H9 (cell line): ENCODE measurements around the gene PDE2A. TPM values are rescaled to one million over a fixed set of nuclear protein-coding genes. Genes with fewer than 3 reads are reported as not detected.

Experiments
- DNase-seq: peaks from one replicate; pipeline ENCODE4 v3.0.0-alpha.2; 2017
- H2AFZ ChIP-seq: one replicate; pipeline ENCODE4 v1.6.1; 2013; ENCODE audit warnings: mild to moderate bottlenecking, low read length, control low read depth, moderate library complexity
- H2AK5ac ChIP-seq: 2 replicates; pipeline ENCODE4 v1.6.1; 2013; ENCODE audit warnings: low read length, control low read depth, mixed read lengths; ENCODE audit not compliant: insufficient read length
- H2BK120ac ChIP-seq: one replicate; pipeline ENCODE4 v1.6.1; 2013; ENCODE audit warnings: low read depth, mild to moderate bottlenecking, low read length, control low read depth, inconsistent platforms; ENCODE audit not compliant: poor library complexity, severe bottlenecking
- H2BK12ac ChIP-seq: 2 replicates; pipeline ENCODE4 v1.6.1; 2013; ENCODE audit warnings: low read length, control low read depth, mixed read lengths, low read depth; ENCODE audit not compliant: insufficient read length
- H2BK15ac ChIP-seq: 2 replicates; pipeline ENCODE4 v1.6.1; 2013; ENCODE audit warnings: low read depth, low read length, control low read depth
- H2BK20ac ChIP-seq: one replicate; pipeline ENCODE4 v1.6.1; 2013; ENCODE audit warnings: low read depth, mild to moderate bottlenecking, low read length, control low read depth, inconsistent platforms; ENCODE audit not compliant: poor library complexity, severe bottlenecking
- H2BK5ac ChIP-seq: 2 replicates; pipeline ENCODE4 v1.6.1; 2013; ENCODE audit warnings: low read length, control low read depth, mixed read lengths; ENCODE audit not compliant: insufficient read length
- H3K14ac ChIP-seq: 2 replicates; pipeline ENCODE4 v1.6.1; 2013; ENCODE audit warnings: low read length, control low read depth; ENCODE audit not compliant: insufficient read depth
- H3K18ac ChIP-seq: 2 replicates; pipeline ENCODE4 v1.6.1; 2013; ENCODE audit warnings: low read depth, mild to moderate bottlenecking, mixed read lengths, low read length, control low read depth; ENCODE audit not compliant: insufficient read length
- H3K23ac ChIP-seq: 2 replicates; pipeline ENCODE4 v1.6.1; 2013; ENCODE audit warnings: low read length, control low read depth, mixed read lengths, low read depth; ENCODE audit not compliant: insufficient read length
- H3K23me2 ChIP-seq: 2 replicates; pipeline ENCODE4 v1.6.1; 2013; ENCODE audit warnings: low read depth, mild to moderate bottlenecking, mixed read lengths, low read length, control low read depth; ENCODE audit not compliant: insufficient read length, poor library complexity, severe bottlenecking
- H3K27ac ChIP-seq: 2 replicates; pipeline ENCODE4 v1.5.1; 2013; ENCODE audit warnings: low read length, control low read depth, mixed read lengths, low read depth; ENCODE audit not compliant: insufficient read length
- H3K27me3 ChIP-seq: 2 replicates; pipeline ENCODE4 v1.6.1; 2013; ENCODE audit warnings: low read length, control low read depth, inconsistent platforms; ENCODE audit not compliant: insufficient read depth
- H3K4ac ChIP-seq: 2 replicates; pipeline ENCODE4 v1.6.1; 2013; ENCODE audit warnings: low read depth, mild to moderate bottlenecking, control low read depth, inconsistent platforms, low read length, moderate library complexity
- H3K4me1 ChIP-seq: 2 replicates; pipeline ENCODE4 v1.6.1; 2013; ENCODE audit warnings: low read length, control low read depth, inconsistent platforms; ENCODE audit not compliant: insufficient read depth
- H3K4me2 ChIP-seq: 2 replicates; pipeline ENCODE4 v1.6.1; 2013; ENCODE audit warnings: low read length, control low read depth, mixed read lengths; ENCODE audit not compliant: insufficient read length, insufficient read depth
- H3K56ac ChIP-seq: 2 replicates; pipeline ENCODE4 v1.6.1; 2013; ENCODE audit warnings: low read depth, mild to moderate bottlenecking, mixed read lengths, low read length, control low read depth; ENCODE audit not compliant: insufficient read length
- H3K79me1 ChIP-seq: 2 replicates; pipeline ENCODE4 v1.6.1; 2013; ENCODE audit warnings: low read depth, mild to moderate bottlenecking, moderate library complexity, low read length, control low read depth, inconsistent platforms; ENCODE audit not compliant: insufficient read depth, poor library complexity, severe bottlenecking
- H3K79me2 ChIP-seq: 2 replicates; pipeline ENCODE4 v1.6.1; 2013; ENCODE audit warnings: low read length, control low read depth, inconsistent platforms; ENCODE audit not compliant: insufficient read depth
- H3K9ac ChIP-seq: 2 replicates; pipeline ENCODE4 v1.6.1; 2013; ENCODE audit warnings: low read length, control low read depth, mixed read lengths; ENCODE audit not compliant: insufficient read length; ENCODE audit errors: extremely low read depth
- H3K9me3 ChIP-seq: one replicate; pipeline ENCODE4 v1.6.1; 2013; ENCODE audit warnings: low read depth, low read length, inconsistent platforms; ENCODE audit not compliant: control insufficient read depth
- H3T11ph ChIP-seq: one replicate; pipeline ENCODE4 v1.6.1; 2013; ENCODE audit warnings: mild to moderate bottlenecking, low read length, control low read depth, inconsistent platforms
- H4K20me1 ChIP-seq: one replicate; pipeline ENCODE4 v1.6.1; 2013; ENCODE audit not compliant: control insufficient read depth, insufficient read length, insufficient read depth
- H4K5ac ChIP-seq: 2 replicates; pipeline ENCODE4 v1.6.1; 2013; ENCODE audit warnings: low read depth, mild to moderate bottlenecking, mixed read lengths, low read length, control low read depth; ENCODE audit not compliant: insufficient read length
- H4K8ac ChIP-seq: replicated peaks from 2 replicates; pipeline ENCODE4 v1.6.1; 2013; ENCODE audit warnings: low read length, control low read depth, mixed read lengths, low read depth; ENCODE audit not compliant: insufficient read length
- H4K91ac ChIP-seq: 2 replicates; pipeline ENCODE4 v1.6.1; 2013; ENCODE audit warnings: low read depth, mild to moderate bottlenecking, moderate library complexity, mixed read lengths, low read length, control low read depth; ENCODE audit not compliant: insufficient read length
- H3K27ac Mint-ChIP-seq, 3 experiments: 2 replicates in 2 of 3; 3 replicates in 1 of 3; pipeline ENCODE4 v1.8.0; 2020 to 2021; ENCODE audit warnings: mixed read lengths in 3 of 3, mild to moderate bottlenecking in 1 of 3, moderate library complexity in 1 of 3
- H3K27me3 Mint-ChIP-seq: 2 replicates; pipeline ENCODE4 v1.8.0; 2021; ENCODE audit warnings: low read depth, mild to moderate bottlenecking, moderate library complexity, mixed read lengths
- H3K36me3 Mint-ChIP-seq, 3 experiments: 2 replicates in 2 of 3; 3 replicates in 1 of 3; pipeline ENCODE4 v1.8.0; 2020 to 2021; ENCODE audit warnings: low read depth in 3 of 3, mixed read lengths in 3 of 3; ENCODE audit not compliant: insufficient read depth in 1 of 3
- H3K4me1 Mint-ChIP-seq, 2 experiments: 2 replicates each; pipeline ENCODE4 v1.8.0; 2020; ENCODE audit warnings: mixed read lengths in 2 of 2
- H3K4me3 Mint-ChIP-seq, 2 experiments: 2 replicates in 1 of 2; 3 replicates in 1 of 2; pipeline ENCODE4 v1.8.0; 2020 to 2021; ENCODE audit warnings: mild to moderate bottlenecking in 2 of 2, mixed read lengths in 2 of 2, moderate library complexity in 1 of 2
- H3K9me3 Mint-ChIP-seq, 2 experiments: 2 replicates in 1 of 2; 3 replicates in 1 of 2; pipeline ENCODE4 v1.8.0; 2020; ENCODE audit warnings: mild to moderate bottlenecking in 2 of 2, mixed read lengths in 2 of 2, moderate library complexity in 1 of 2
- WGBS: extraction: QIAGEN DNeasy Blood & Tissue Kit; methylation state at CpG from one replicate; pipeline ENCODE4 v1.1.7; 2013; ENCODE audit warnings: missing lambda C conversion rate, low lambda C conversion rate, mixed read lengths; ENCODE audit not compliant: insufficient read length; ENCODE audit errors: extremely low coverage; 5-methylcytosine and 5-hydroxymethylcytosine counted together
- total RNA-seq: library from RNA; stranded (reverse); gene quantifications from 2 replicates; pipeline ENCODE4 v1.2.1, GENCODE V29; 2021
- TF ChIP-seq, protein P1 (sequence below): fragments of 200-600 bp; sonication (generic); conservative IDR thresholded peaks from 3 replicates; pipeline ENCODE4 v1.8.0; 2021; ENCODE audit warnings: antibody characterized with exemption, mild to moderate bottlenecking

The PDE2A gene
- total RNA-seq, 1 experiment from 2014 or later: 3.4 TPM

- no CpG with 5 or more reads among the region's 8 CpGs for WGBS
- H3K4me3 Mint-ChIP-seq: no peak overlapping the region
- no peaks in the 10 kb centered on the region; a peak in 2 of 5 replicates for H3K9me3 Mint-ChIP-seq
Observed at GRCh38 chr11:72678524-72678923, 4.3 kb upstream of the PDE2A start.

More at GRCh38 chr11:72678524-72678923, 4.3 kb upstream of the PDE2A start:
- Histone ChIP-seq H3K9me3 (no peaks in the 10 kb centered on the region), H4K5ac (no peak overlapping the region), H2BK5ac (no peak overlapping the region), H3K23me2 (peaks cover 8% of the 10 kb centered on the region), H3K14ac (no peak overlapping the region), H4K91ac (no peak overlapping the region), H3K79me2 (no peaks in the 10 kb centered on the region), H3K27me3 (peaks cover 4% of the 10 kb centered on the region; the same call in 1 of the 2 replicates), H3K56ac (no peak overlapping the region), H2AK5ac (no peak overlapping the region), H2BK15ac (no peak overlapping the region), H3K79me1 (no peaks in the 10 kb centered on the region), H3K9ac (no peak overlapping the region), H3K18ac (no peak overlapping the region), H2BK20ac (no peak overlapping the region), H3K23ac (no peak overlapping the region), H3K4ac (no peak overlapping the region), H2AFZ (no peak overlapping the region), H2BK12ac (no peak overlapping the region), H4K20me1 (no peaks in the 10 kb centered on the region), H4K8ac (no peak overlapping the region), H3K4me1 (no peaks in the 10 kb centered on the region; the same call in 1 of the 2 replicates), H3K4me2 (no peak overlapping the region), H3K27ac (no peak overlapping the region), H2BK120ac (no peak overlapping the region), H3T11ph (no peak overlapping the region)
- H3K4me1 Mint-ChIP-seq: peaks cover 54 to 62% of the 10 kb centered on the region in 2 experiments
- DNase-seq: no peak
- H3K36me3 Mint-ChIP-seq: peaks cover 0 to under 1% (median 0%) of the 10 kb centered on the region in 3 experiments; a peak in 3 of 7 replicates
- TF ChIP-seq, protein P1, sequence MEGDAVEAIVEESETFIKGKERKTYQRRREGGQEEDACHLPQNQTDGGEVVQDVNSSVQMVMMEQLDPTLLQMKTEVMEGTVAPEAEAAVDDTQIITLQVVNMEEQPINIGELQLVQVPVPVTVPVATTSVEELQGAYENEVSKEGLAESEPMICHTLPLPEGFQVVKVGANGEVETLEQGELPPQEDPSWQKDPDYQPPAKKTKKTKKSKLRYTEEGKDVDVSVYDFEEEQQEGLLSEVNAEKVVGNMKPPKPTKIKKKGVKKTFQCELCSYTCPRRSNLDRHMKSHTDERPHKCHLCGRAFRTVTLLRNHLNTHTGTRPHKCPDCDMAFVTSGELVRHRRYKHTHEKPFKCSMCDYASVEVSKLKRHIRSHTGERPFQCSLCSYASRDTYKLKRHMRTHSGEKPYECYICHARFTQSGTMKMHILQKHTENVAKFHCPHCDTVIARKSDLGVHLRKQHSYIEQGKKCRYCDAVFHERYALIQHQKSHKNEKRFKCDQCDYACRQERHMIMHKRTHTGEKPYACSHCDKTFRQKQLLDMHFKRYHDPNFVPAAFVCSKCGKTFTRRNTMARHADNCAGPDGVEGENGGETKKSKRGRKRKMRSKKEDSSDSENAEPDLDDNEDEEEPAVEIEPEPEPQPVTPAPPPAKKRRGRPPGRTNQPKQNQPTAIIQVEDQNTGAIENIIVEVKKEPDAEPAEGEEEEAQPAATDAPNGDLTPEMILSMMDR: no peak
- no peak overlapping the region for H3K27ac Mint-ChIP-seq
- peaks cover 78% of the 10 kb centered on the region for H3K27me3 Mint-ChIP-seq
